Neural crest cell (in vitro differentiated cells): ENCODE results near the gene CNGA3. TPM values are rescaled to one million over a fixed set of nuclear protein-coding genes. Genes with fewer than 3 reads are reported as not detected.
"Not testable (repeated sequence)": the region's sequence is repeated elsewhere in the genome, so short reads cannot be mapped to it uniquely, and the experiment has no call there.

Experiments used
- DNase-seq: peaks from one replicate; pipeline ENCODE4 v3.0.0; 2021; ENCODE audit warnings: low read depth, mixed read lengths, low spot score
- H3K27ac Mint-ChIP-seq: one replicate; pipeline ENCODE4 v1.8.0; 2021; ENCODE audit warnings: mild to moderate bottlenecking, mixed read lengths; ENCODE audit not compliant: unreplicated experiment
- H3K27me3 Mint-ChIP-seq: 2 replicates; pipeline ENCODE4 v1.8.0; 2021; ENCODE audit warnings: low read depth, mild to moderate bottlenecking, mixed read lengths
- H3K36me3 Mint-ChIP-seq: 2 replicates; pipeline ENCODE4 v1.8.0; 2021; ENCODE audit warnings: low read depth, mild to moderate bottlenecking, mixed read lengths
- H3K4me1 Mint-ChIP-seq: 2 replicates; pipeline ENCODE4 v1.8.0; 2021; ENCODE audit warnings: mixed read lengths
- H3K4me3 Mint-ChIP-seq: one replicate; pipeline ENCODE4 v1.8.0; 2021; ENCODE audit warnings: mild to moderate bottlenecking, mixed read lengths
- H3K9me3 Mint-ChIP-seq: 2 replicates; pipeline ENCODE4 v1.8.0; 2021; ENCODE audit warnings: mixed read lengths
- CTCF ChIP-seq: fragments of 200-600 bp; sonication (generic); conservative IDR thresholded peaks from 2 replicates; pipeline ENCODE4 v1.5.0; 2021; ENCODE audit warnings: antibody characterized with exemption, mild to moderate bottlenecking
- total RNA-seq: library from RNA; stranded (reverse); gene quantifications from 2 replicates; pipeline ENCODE4 v1.2.1, GENCODE V29; 2021

Gene CNGA3
- total RNA-seq, 1 donor from 2014 or later: 0.72 TPM

- Mint-ChIP-seq H3K4me1 (peaks cover 5% of the 10 kb centered on the region), H3K4me3 (no peak overlapping the region), H3K36me3 (no peaks in the 10 kb centered on the region), H3K27ac (no peak overlapping the region), H3K9me3 (peaks cover 6% of the 10 kb centered on the region), H3K27me3 (peaks cover 4% of the 10 kb centered on the region)
- peak; percentile 77 for TF ChIP-seq CTCF
- peak; percentile 61 for DNase-seq
Measured at GRCh38 chr2:98412751-98413458, 66.6 kb downstream of the CNGA3 start.

- H3K4me1 Mint-ChIP-seq, H3K4me3 Mint-ChIP-seq, H3K36me3 Mint-ChIP-seq, H3K27me3 Mint-ChIP-seq, DNase-seq, H3K9me3 Mint-ChIP-seq, H3K27ac Mint-ChIP-seq: not testable (repeated sequence)
Measured at GRCh38 chr2:98414246-98414645, 68.0 kb downstream of the CNGA3 start.

DNA sequence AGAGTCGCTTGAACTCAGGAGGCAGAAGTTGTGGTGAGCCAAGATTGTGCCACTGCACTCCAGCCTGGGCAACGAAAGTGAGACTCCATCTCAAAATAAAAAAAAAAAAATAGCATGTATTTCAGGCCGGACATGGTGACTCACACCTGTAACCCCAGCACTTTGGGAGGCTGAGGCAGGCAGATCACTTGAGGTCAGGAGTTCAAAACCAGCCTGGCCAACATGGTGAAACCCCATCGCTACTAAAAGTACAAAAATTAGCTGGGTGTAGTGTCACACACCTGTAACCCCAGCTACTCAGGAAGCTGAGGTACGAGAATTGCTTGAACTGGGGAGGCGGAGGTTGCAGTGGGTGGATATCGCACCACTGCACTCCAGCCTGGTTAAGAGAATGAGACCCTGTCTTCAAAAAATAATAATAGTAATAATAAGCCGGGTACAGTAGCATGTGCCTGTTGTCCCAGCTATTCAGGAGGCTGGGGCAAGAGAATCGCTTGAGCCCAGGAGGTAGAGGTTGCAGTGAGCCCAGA is 69.5 kb downstream of the CNGA3 start:
- not testable (repeated sequence) for H3K4me1 Mint-ChIP-seq, DNase-seq, H3K9me3 Mint-ChIP-seq, H3K36me3 Mint-ChIP-seq, H3K27ac Mint-ChIP-seq, H3K4me3 Mint-ChIP-seq, H3K27me3 Mint-ChIP-seq

DNA sequence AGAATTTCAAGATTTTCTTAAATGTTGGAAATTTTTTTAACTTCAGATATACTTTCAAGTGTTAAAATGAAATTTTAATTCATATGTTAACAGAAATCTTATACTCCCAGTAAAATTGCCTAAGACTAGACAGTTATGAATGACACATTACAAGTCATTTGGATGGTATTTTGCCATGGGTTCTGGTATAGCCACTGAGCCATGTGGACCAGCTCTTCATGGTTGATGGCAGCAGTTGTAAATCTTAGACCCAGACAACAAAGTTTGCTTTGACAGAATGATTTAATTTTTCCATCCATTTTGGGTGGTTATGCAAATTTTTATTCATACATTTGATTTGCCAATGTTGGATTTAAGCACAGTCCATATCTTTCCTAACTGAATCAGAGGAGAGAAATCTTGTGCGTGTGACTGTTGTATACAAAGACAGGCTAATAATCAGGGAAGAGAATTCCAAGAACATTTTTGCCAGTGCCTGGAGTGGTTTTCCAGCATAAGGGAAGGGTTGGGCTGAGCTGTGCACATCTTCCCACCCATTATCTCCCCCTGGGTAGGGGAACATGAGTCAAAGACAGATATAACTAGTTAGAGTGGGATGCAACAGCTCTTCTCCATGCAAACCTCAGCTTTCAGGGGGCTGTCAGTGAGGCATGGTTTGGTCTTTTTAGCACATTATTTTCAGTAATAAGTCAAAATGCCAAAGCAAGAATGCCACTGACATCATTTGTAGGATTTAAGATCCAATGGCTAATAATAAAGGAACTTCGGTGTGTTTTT is 70.3 kb downstream of the CNGA3 start:
- no peak for TF ChIP-seq CTCF
- H3K27ac Mint-ChIP-seq: no peak overlapping the region
- no peak overlapping the region for H3K4me3 Mint-ChIP-seq
- peaks cover 4% of the 10 kb centered on the region for H3K27me3 Mint-ChIP-seq
- H3K36me3 Mint-ChIP-seq: peaks cover 2% of the 10 kb centered on the region
- H3K4me1 Mint-ChIP-seq: peaks cover 5% of the 10 kb centered on the region
- no peak for DNase-seq
- H3K9me3 Mint-ChIP-seq: peaks cover 9% of the 10 kb centered on the region

GRCh38 chr2:98419544-98419943 is 73.3 kb downstream of the CNGA3 start:
- DNase-seq: no peak
- peaks cover 7% of the 10 kb centered on the region for H3K36me3 Mint-ChIP-seq
- peaks cover 15% of the 10 kb centered on the region for H3K9me3 Mint-ChIP-seq
- peaks cover 2% of the 10 kb centered on the region for H3K4me1 Mint-ChIP-seq
- TF ChIP-seq CTCF: no peak
- H3K27me3 Mint-ChIP-seq: peaks cover 4% of the 10 kb centered on the region
- H3K4me3 Mint-ChIP-seq: no peak overlapping the region
- H3K27ac Mint-ChIP-seq: no peak overlapping the region

- no peak overlapping the region for H3K27ac Mint-ChIP-seq
- TF ChIP-seq CTCF: no peak
- H3K9me3 Mint-ChIP-seq: peaks cover 14% of the 10 kb centered on the region
- peaks cover 4% of the 10 kb centered on the region for H3K27me3 Mint-ChIP-seq
- no peak overlapping the region for H3K4me3 Mint-ChIP-seq
- H3K36me3 Mint-ChIP-seq: peaks cover 7% of the 10 kb centered on the region
- DNase-seq: no peak
- H3K4me1 Mint-ChIP-seq: no peaks in the 10 kb centered on the region
Measured at GRCh38 chr2:98419977-98420725, 73.9 kb downstream of the CNGA3 start.
